Measurements from ENCODE around the gene NFYA. TPM values are rescaled to one million over a fixed set of nuclear protein-coding genes. Genes with fewer than 3 reads are reported as not detected.

Gene NFYA
- total and polyA plus RNA-seq, 5 experiments from 2014 or later = 17.0 to 60.0 (median 27.9) TPM

- Mint-ChIP-seq H3K27me3 (no peaks in the 10 kb centered on the region), H3K4me3 (no peak overlapping the region), H3K4me1 (peaks cover 11 to 21% (median 16%) of the 10 kb centered on the region in 4 donors), H3K36me3 (peaks cover 6 to 86% (median 15%) of the 10 kb centered on the region in 3 donors), H3K27ac (peak overlapping the region in 1 of 10 donors; percentile 7), H3K9me3 (no peaks in the 10 kb centered on the region)
- no peak for ATAC-seq
- no peak for DNase-seq
- POLR2A ChIA-PET = no interaction called here
These were observed 7.2 kb upstream of the NFYA start for GRCh38 chr6:41065550-41066026.

GRCh38 chr6:41066867-41067304, 5.9 kb upstream of the NFYA start:
- no peak overlapping the region for H3K4me3 Mint-ChIP-seq
- no peaks in the 10 kb centered on the region for H3K9me3 Mint-ChIP-seq
- peak overlapping the region in 6 of 10 donors; percentile 22 to 85 (median 58) for H3K27ac Mint-ChIP-seq
- POLR2A ChIA-PET = no interaction called here
- peaks cover 11 to 34% (median 27%) of the 10 kb centered on the region in 4 donors for H3K4me1 Mint-ChIP-seq
- H3K36me3 Mint-ChIP-seq = peaks cover 6 to 78% (median 17%) of the 10 kb centered on the region in 3 donors
- DNase-seq (peak; percentile 29 to 79 (median 58)), ATAC-seq (no peak)
- H3K27me3 Mint-ChIP-seq = no peaks in the 10 kb centered on the region

GRCh38 chr6:41071501-41071922, 1.3 kb upstream of the NFYA start:
- POLR2A ChIA-PET = interaction anchor here (0.8 to 1.5 kb wide), 3 partner anchors 8 to 43 kb away, joined by 3 to 6 read pairs (median 4); no protein-coding TSS in a partner anchor
- Mint-ChIP-seq H3K4me3 (peak overlapping the region; percentile 93 to 98 (median 96)), H3K36me3 (peaks cover 10 to 42% (median 12%) of the 10 kb centered on the region in 3 donors), H3K4me1 (peaks cover 26 to 65% (median 53%) of the 10 kb centered on the region in 4 donors), H3K27me3 (peaks cover 0 to 4% (median 0%) of the 10 kb centered on the region in 5 donors), H3K9me3 (no peaks in the 10 kb centered on the region), H3K27ac (peak overlapping the region; percentile 92 to 99 (median 98))
- ATAC-seq (no peak), DNase-seq (peak in 1 of 10 donors; percentile 50)

- H3K4me3 Mint-ChIP-seq = peak within 1 kb of the TSS; percentile 93 to 98 (median 96)
- peak; percentile 99 to 100 (median 100) for DNase-seq
- peaks cover 4 to 35% (median 7%) of the 10 kb centered on the region in 3 donors for H3K36me3 Mint-ChIP-seq
- H3K27me3 Mint-ChIP-seq = peaks cover 0 to 4% (median 0%) of the 10 kb centered on the region in 5 donors
- peaks cover 22 to 61% (median 50%) of the 10 kb centered on the region in 4 donors for H3K4me1 Mint-ChIP-seq
- H3K9me3 Mint-ChIP-seq = no peaks in the 10 kb centered on the region
- POLR2A ChIA-PET = interaction anchor here (0.8 to 1.9 kb wide), 11 partner anchors 8 to 1711 kb away, joined by 3 to 10 read pairs (median 4); partner anchors contain the start of gene TREML2
- peak; percentile 75 to 79 for ATAC-seq
- peak within 1 kb of the TSS; percentile 92 to 99 (median 98) for H3K27ac Mint-ChIP-seq
These were observed 595 bp upstream of the NFYA start, which contains the start of gene OARD1 for GRCh38 chr6:41071923-41072835. TSS of gene OARD1 (minus strand) at chr6:41072356. CDS start at chr6:41071634, 722 bp downstream.

- ATAC-seq (peak; percentile 3 to 7), DNase-seq (peak; percentile 69 to 89 (median 76))
- POLR2A ChIA-PET = interaction anchor here (0.8 to 1.9 kb wide), 8 partner anchors 7 to 245 kb away, joined by 3 to 10 read pairs (median 4); partner anchors contain the start of gene TREML2
- H3K27ac Mint-ChIP-seq = peak overlapping the region; percentile 92 to 99 (median 97)
- peaks cover 20 to 64% (median 54%) of the 10 kb centered on the region in 4 donors for H3K4me1 Mint-ChIP-seq
- peaks cover 0 to 4% (median 0%) of the 10 kb centered on the region in 5 donors for H3K27me3 Mint-ChIP-seq
- no peaks in the 10 kb centered on the region for H3K9me3 Mint-ChIP-seq
- peaks cover 4 to 23% (median 4%) of the 10 kb centered on the region in 3 donors for H3K36me3 Mint-ChIP-seq
- peak overlapping the region; percentile 93 to 98 (median 98) for H3K4me3 Mint-ChIP-seq
These were observed 611 bp downstream of the NFYA start for GRCh38 chr6:41073203-41073967.

GRCh38 chr6:41073968-41074691, 1.4 kb downstream of the NFYA start:
- POLR2A ChIA-PET = interaction anchor here (0.6 to 1.0 kb wide), 2 partner anchors 126 to 978 kb away, joined by 3 read pairs; partner anchors contain the start of gene TREML2
- Mint-ChIP-seq H3K27me3 (peaks cover 0 to 4% (median 0%) of the 10 kb centered on the region in 5 donors), H3K4me3 (peak overlapping the region; percentile 91 to 98 (median 97)), H3K27ac (peak overlapping the region; percentile 92 to 99 (median 96)), H3K36me3 (peaks cover 8 to 23% (median 9%) of the 10 kb centered on the region in 3 donors), H3K4me1 (peaks cover 22 to 70% (median 59%) of the 10 kb centered on the region in 4 donors), H3K9me3 (no peaks in the 10 kb centered on the region)
- peak in 3 of 10 donors; percentile 12 to 23 (median 21) for DNase-seq
- no peak for ATAC-seq

GRCh38 chr6:41074692-41075436, 2.1 kb downstream of the NFYA start:
- Mint-ChIP-seq H3K36me3 (peaks cover 8 to 21% (median 12%) of the 10 kb centered on the region in 3 donors), H3K27ac (peak overlapping the region; percentile 92 to 99 (median 96))
- POLR2A ChIA-PET = interaction anchor here (1.0 kb wide), 1 partner anchor 126 kb away, joined by 3 read pairs; the partner anchor contains the start of gene TREML2

GRCh38 chr6:41075651-41076626, 3.2 kb downstream of the NFYA start:
- Mint-ChIP-seq H3K27me3 (peaks cover 0 to 4% (median 0%) of the 10 kb centered on the region in 5 donors), H3K9me3 (no peaks in the 10 kb centered on the region), H3K4me3 (peak overlapping the region in 9 of 10 donors; percentile 55 to 98 (median 67)), H3K4me1 (peaks cover 27 to 75% (median 64%) of the 10 kb centered on the region in 4 donors), H3K27ac (peak overlapping the region; percentile 53 to 99 (median 94)), H3K36me3 (peaks cover 8 to 25% (median 12%) of the 10 kb centered on the region in 3 donors)
- POLR2A ChIA-PET = interaction anchor here (0.7 kb wide), 1 partner anchor 103 kb away, joined by 3 read pairs; no protein-coding TSS in a partner anchor
- DNase-seq (no peak), ATAC-seq (no peak)

More at GRCh38 chr6:41074692-41075436, 2.1 kb downstream of the NFYA start:
- Mint-ChIP-seq H3K9me3 (no peaks in the 10 kb centered on the region), H3K4me1 (peaks cover 20 to 71% (median 60%) of the 10 kb centered on the region in 4 donors), H3K27me3 (peaks cover 0 to 4% (median 0%) of the 10 kb centered on the region in 5 donors), H3K4me3 (peak overlapping the region; percentile 91 to 98 (median 97))
- ATAC-seq = no peak
- no peak for DNase-seq

GRCh38 chr6:41077536-41077935, 4.8 kb downstream of the NFYA start:
- H3K27ac Mint-ChIP-seq = peak overlapping the region in 4 of 10 donors; percentile 58 to 95 (median 71)
- no peak overlapping the region for H3K4me3 Mint-ChIP-seq
- POLR2A ChIA-PET = no interaction called here

More at GRCh38 chr6:41077536-41077935, 4.8 kb downstream of the NFYA start:
- DNase-seq (no peak), ATAC-seq (no peak)
- Mint-ChIP-seq H3K4me1 (peaks cover 31 to 83% (median 70%) of the 10 kb centered on the region in 4 donors), H3K27me3 (peaks cover 0 to 2% (median 0%) of the 10 kb centered on the region in 5 donors), H3K36me3 (peaks cover 8 to 30% (median 9%) of the 10 kb centered on the region in 3 donors), H3K9me3 (no peaks in the 10 kb centered on the region)

Data from naive thymus-derived CD8-positive, alpha-beta T cell (primary cell).